ENCODE results near the gene CHKA. TPM values are rescaled to one million over a fixed set of nuclear protein-coding genes. Genes with fewer than 3 reads are reported as not detected.

The CHKA gene
- polyA plus RNA-seq, 1 of the 3 experiments (the other 2 are of a cell fraction): 12.3 TPM

DNA sequence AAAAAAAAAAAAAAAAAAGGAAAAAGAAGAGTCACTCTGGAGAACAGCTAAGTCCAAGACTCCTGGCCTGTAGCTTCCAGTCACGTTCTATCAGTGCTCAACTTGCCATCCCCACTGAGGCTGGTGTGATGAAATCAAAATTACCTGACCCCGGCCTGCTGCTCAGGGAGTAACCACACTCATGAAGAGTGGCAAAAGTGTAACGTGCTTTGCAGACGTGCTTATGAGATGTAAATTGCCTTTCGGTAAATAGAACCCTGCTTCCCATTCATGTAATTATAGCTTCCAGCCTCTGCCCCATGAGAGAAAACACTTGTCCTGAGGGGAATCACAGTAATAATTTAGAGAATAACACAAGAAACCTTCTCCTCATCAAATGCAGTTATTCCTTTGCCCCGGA, 28.2 kb upstream of the CHKA start (continued):
- no peak for TF ChIP-seq RCOR1 (IDR thresholded peaks at IDR 0.05; ENCODE audit: low read length)
- no peak for TF ChIP-seq TAF1 (IDR thresholded peaks at IDR 0.05; ENCODE audit: borderline replicate concordance, low read depth, low read length)
- no peak for TF ChIP-seq RAD21 (IDR thresholded peaks at IDR 0.05; ENCODE audit: low read length)

DNA sequence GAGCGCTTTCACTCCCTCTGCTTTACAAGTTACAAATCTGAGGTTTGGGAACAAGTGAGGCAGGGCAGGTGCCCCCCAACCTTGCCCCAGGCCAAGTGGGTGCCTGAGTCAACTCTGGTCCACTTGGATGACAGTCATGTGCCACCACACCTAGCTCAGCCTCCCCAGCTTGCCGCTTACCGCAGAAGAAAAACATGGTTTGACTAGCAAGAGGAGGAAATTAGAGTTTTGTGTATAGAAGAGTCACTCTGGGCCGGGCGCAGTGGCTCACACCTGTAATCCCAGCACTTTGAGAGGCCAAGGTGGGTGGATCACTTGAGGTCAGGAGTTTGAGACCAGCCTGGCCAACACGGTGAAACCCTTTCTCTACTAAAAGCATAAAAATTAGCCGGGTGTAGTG, 27.7 kb upstream of the CHKA start:
- Histone ChIP-seq H3K27me3 (ENCODE audit: insufficient read depth) (no peaks in the 10 kb centered on the region), H3K4me2 (no peak overlapping the region), H3F3A (replicated peaks; ENCODE audit: insufficient read depth) (no peaks in the 10 kb centered on the region), H3K4me1 (ENCODE audit: control insufficient read depth in 1 of 2, insufficient read depth in 2 of 2, low read depth in 1 of 2, low read length in 1 of 2) (peaks cover 0 to 20% of the 10 kb centered on the region in 2 experiments; a peak in 1 of 4 replicates), H3K79me2 (ENCODE audit: insufficient read depth) (no peaks in the 10 kb centered on the region), H3K9ac (no peak overlapping the region), H3K27ac (ENCODE audit: low read depth in 2 of 2, low read length in 1 of 2) (no peak overlapping the region), H4K20me1 (ENCODE audit: insufficient read depth) (no peaks in the 10 kb centered on the region), H3K4me3 (ENCODE audit: low read depth in 2 of 2, low read length in 1 of 2) (no peak overlapping the region), H2AFZ (ENCODE audit: low read depth) (no peak overlapping the region), H3K9me2 (no peaks in the 10 kb centered on the region), H3K36me3 (replicated peaks in 1 of 2; ENCODE audit: control insufficient read depth in 1 of 2, insufficient read depth in 2 of 2, low read length in 1 of 2) (no peaks in the 10 kb centered on the region), H3K9me3 (no peaks in the 10 kb centered on the region)
- 91% methylated on average over 6 of the region's 7 CpGs for WGBS (ENCODE audit: low lambda C conversion rate)
- TF ChIP-seq SMC3 (IDR thresholded peaks at IDR 0.05; ENCODE audit: low read depth, low read length) (no peak), POLR2AphosphoS5 (IDR thresholded peaks at IDR 0.05; ENCODE audit: low read depth, low read length) (no peak), EP300 (IDR thresholded peaks at IDR 0.05; ENCODE audit: borderline replicate concordance in 1 of 2, low read depth in 1 of 2, low read length in 1 of 2) (no peak), FOSL2 (IDR thresholded peaks at IDR 0.05; ENCODE audit: borderline replicate concordance, low read depth) (no peak), ELF1 (IDR thresholded peaks at IDR 0.05) (no peak), TAF1 (IDR thresholded peaks at IDR 0.05; ENCODE audit: borderline replicate concordance, low read depth, low read length) (no peak), GATA2 (CRISPR knock-in tag; IDR thresholded peaks at IDR 0.05) (no peak), TEAD4 (IDR thresholded peaks at IDR 0.05; ENCODE audit: borderline replicate concordance, insufficient read depth) (no peak), USF2 (IDR thresholded peaks at IDR 0.05; ENCODE audit: borderline replicate concordance, low read depth, low read length) (no peak), RXRA (IDR thresholded peaks at IDR 0.05; ENCODE audit: borderline replicate concordance, low read depth) (no peak), FOXM1 (IDR thresholded peaks at IDR 0.05; ENCODE audit: low read depth) (no peak), CHD2 (IDR thresholded peaks at IDR 0.05; ENCODE audit: low read length, partially characterized antibody) (no peak), EZH2phosphoT487 (IDR thresholded peaks at IDR 0.05; ENCODE audit: borderline replicate concordance, low read depth) (no peak)
- TF ChIP-seq, protein P1, sequence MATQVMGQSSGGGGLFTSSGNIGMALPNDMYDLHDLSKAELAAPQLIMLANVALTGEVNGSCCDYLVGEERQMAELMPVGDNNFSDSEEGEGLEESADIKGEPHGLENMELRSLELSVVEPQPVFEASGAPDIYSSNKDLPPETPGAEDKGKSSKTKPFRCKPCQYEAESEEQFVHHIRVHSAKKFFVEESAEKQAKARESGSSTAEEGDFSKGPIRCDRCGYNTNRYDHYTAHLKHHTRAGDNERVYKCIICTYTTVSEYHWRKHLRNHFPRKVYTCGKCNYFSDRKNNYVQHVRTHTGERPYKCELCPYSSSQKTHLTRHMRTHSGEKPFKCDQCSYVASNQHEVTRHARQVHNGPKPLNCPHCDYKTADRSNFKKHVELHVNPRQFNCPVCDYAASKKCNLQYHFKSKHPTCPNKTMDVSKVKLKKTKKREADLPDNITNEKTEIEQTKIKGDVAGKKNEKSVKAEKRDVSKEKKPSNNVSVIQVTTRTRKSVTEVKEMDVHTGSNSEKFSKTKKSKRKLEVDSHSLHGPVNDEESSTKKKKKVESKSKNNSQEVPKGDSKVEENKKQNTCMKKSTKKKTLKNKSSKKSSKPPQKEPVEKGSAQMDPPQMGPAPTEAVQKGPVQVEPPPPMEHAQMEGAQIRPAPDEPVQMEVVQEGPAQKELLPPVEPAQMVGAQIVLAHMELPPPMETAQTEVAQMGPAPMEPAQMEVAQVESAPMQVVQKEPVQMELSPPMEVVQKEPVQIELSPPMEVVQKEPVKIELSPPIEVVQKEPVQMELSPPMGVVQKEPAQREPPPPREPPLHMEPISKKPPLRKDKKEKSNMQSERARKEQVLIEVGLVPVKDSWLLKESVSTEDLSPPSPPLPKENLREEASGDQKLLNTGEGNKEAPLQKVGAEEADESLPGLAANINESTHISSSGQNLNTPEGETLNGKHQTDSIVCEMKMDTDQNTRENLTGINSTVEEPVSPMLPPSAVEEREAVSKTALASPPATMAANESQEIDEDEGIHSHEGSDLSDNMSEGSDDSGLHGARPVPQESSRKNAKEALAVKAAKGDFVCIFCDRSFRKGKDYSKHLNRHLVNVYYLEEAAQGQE (IDR thresholded peaks at IDR 0.05; ENCODE audit: low read depth, low read length): no peak
- TF ChIP-seq, protein P2, sequence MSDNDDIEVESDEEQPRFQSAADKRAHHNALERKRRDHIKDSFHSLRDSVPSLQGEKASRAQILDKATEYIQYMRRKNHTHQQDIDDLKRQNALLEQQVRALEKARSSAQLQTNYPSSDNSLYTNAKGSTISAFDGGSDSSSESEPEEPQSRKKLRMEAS (IDR thresholded peaks at IDR 0.05; ENCODE audit: low read depth): no peak
- ChIA-PET CTCF (no interaction called here), POLR2A (no interaction called here)
- DNase-seq: no peak

Measured in SK-N-SH (cell line).